COLO829 (cell line): ENCODE measurements around the gene UBR3.

Experiments used
- DNase-seq: peaks from one replicate; pipeline ENCODE4 v3.0.0; 2012; ENCODE audit warnings: low spot score

UBR3 gene

DNA sequence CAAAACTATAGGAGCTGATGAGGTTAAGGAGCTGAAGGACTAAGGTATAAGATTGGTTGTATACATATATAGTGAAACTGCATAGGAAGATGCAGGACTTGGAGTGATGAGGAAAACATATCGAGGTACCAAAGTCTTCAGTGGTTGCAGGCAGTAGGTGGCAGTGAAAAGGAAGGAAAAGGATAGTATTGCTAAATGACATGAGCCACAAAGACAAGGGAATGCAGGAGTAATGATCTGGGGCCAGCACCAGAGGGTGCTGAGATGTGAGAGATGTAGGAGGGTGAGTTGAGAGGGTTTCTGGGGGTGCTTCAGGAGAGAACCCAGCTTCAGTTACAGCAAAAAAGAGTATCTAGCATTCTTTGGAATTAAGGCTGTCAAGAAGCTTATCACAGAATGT lies 178.4 kb downstream of the UBR3 start:
- DNase-seq: no peak

DNA sequence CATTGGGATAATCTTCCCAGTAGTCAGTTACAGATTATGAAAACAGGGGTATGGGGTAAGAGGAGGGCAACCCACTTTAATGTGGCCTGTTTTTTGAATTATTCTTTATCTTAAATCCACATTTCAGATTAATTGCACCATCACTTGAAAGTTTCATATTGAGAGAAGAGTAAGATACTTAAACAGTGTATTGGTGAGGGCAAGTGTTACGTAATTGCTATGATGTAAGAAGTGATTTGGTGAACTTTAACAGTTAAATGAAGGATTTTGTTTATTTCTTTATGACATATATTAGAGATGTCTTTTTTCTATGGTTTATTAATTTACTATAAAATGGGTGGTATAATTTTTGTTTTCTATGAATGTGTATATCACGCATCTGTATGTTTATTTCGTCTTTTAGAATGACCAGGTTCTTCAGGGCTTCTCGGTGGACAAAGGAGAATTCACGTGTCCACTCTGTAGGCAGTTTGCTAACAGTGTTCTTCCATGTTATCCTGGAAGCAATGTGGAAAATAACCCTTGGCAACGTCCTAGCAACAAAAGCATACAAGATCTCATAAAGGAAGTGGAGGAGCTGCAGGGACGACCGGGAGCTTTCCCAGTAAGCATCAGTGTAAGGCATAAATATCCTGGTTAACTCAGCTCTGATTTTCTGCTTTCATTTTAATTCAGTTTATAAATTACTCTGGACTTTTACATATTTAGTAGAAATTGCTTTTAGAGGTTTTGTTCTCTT lies 179.5 kb downstream of the UBR3 start:
- DNase-seq: no peak

DNA sequence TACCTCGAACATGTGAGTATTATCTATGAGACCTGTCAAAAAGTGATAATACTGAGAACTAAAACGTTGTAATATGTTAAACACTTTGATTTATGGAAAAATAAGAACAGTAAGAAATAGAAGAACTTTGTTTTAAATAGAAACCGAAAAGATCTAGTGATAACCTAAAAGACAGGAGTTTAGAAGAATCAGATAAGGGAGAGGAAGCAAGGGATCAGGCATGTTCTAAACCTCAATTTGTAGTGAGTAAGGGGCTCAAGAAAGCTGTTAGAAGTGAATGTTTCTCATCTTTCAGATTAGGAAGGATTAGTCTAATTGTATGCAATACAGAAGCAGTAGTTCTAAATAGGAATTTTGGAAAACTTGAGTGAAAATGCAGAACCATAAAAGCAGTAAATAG lies 182.0 kb downstream of the UBR3 start:
- DNase-seq: no peak

DNA sequence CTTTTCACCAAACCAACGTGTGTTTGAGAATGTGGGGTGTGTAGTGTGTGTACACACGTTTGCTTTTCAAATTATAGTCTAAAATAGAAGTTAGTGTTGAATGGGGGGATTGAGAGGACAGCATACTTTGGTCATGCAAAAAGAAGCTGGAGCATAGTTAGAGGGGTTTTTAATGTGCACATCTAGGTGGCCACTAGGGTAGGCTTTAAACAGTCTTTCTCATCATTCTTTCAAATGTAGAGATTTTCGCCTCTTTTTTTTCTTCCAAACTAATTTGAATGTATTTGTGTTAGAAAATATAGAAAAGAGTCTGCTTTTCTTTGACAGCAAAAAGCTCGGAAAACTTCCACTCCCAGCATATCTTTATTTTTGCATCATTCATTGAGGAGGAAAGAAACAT lies 185.5 kb downstream of the UBR3 start:
- DNase-seq: no peak

DNA sequence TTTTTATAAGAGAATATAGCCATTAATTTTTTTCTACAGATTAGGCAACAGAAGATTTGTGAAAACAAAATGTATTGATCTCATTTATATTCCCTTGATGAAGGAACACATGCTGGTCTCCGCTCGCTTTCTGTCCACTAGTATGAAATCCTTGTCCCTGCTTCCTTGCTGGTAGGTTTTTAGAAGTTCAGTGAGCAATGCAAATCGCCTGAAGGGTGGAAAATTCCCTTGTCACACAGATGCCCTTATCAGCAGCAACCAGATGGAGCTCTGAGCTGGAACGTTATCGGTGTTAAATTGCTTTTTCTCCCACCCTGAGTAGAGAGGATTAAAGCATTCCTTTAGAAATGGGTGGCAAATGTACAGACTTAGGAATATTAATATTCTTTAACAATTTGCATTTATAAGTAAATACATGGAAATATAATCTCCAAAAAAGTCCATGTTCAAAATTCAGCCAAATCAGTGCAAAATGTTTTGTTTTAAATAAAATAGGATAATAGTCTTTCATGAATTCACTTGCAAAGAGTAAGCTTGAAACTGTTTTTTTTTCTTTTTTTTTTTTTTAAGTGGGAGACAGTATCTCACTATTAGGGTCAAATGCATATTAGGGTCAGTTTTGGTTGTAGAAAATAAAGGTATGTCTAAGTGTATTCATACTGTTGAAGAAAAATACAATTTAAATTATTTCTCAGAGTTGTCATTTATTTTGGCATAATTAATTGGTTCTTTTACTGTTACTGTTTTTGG lies 186.7 kb downstream of the UBR3 start:
- no peak for DNase-seq

DNA sequence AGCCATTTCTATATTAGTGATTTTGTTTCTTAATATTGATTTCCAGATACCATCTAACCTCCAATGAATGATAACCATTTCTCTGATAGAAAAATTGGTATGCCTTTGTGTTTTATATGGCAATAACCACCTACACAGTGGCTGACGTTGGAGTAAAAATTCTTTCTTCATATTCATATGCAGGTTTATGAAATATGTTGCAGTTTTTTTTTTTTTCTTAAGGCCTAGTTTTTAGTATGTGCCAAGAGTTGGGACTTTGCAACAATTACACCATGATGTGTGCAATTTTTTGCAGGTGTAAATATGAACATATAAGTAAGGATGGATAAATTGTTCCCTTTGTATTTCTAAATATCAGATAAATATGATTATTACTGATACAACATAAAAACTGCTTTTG lies 187.5 kb downstream of the UBR3 start:
- no peak for DNase-seq

DNA sequence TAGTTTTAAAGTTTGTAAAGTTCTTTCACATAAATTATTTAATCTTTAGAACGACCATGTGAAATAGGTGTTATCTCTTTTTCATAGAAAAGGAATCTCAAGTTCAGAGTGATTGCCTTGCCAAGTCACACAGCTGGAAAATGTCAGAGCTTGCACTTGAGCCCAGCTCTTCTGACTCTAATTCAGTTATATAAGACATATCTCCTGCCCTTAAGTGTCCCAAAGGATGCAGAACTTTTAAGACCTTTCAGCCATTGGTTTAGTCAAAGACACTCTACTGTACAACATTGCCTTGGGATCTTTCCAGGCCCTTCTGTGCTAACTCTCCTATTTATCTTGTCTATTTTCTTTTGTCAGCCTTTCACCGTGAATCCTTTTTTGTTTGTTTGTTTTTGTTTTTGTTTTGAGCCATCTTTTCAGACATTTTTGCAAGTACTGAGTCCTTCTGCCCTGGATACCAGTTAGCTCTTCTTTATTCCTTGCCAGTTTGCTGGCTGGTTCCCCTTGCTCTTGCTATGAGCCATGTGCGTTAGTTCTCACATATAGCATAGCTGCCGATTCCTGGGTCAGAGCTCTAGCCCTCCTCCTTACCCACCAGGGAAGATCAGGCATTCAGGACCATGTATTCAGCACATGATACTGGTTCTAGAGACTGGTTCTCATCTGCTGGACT lies 190.7 kb downstream of the UBR3 start:
- DNase-seq: no peak

DNA sequence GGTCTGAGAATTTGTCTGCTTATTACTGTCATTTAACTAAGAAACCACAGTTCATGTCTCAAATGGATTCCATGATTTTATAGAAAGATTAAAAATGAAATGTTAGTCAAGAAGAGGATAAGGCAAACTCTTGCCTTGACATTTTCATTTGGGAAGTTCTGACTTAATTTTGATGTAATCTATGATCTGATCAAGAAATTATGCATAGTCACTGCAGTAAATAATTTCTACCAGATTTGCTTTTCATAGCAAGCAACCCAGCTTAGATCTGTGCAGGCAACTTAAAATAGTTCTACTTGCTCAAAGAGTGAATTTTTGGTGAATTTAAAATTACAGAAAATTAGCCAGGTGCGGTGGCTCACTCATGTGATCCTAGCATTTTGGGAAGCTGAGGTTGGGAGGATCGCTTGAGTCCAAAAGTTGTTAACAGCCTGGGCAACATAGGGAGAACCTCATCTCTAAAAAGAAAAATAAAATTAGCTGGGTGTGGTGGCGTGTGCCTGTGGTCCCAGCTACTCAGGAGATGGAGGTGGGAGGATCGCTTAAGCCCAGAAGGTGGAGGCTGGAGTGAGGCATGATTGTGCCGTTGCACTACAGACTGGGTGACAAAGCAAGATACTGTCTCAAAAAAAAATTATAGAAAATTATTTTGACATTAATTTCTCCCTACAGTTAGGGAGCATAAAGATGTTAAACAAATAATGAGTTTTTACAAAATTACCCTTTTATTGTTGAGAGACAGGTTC lies 192.0 kb downstream of the UBR3 start:
- DNase-seq: no peak

DNA sequence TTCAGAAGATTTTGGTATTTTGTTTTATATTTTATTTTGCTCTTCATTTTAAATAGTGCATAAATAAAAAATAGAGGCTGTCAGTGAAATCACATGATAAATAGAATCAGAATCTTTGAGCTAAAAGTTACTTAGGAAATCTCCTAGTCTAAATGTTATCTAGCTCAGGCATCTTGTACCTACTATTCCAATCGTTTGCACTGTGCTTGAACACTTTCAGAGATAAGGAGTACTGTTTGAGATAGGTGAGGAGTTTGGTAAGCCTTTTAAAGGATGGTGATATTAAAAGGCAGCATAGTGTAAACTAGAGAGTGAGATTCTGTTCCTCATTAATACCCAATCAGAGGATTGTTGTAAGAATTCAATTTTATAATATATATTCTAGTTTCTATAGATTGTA lies 193.5 kb downstream of the UBR3 start:
- no peak for DNase-seq

DNA sequence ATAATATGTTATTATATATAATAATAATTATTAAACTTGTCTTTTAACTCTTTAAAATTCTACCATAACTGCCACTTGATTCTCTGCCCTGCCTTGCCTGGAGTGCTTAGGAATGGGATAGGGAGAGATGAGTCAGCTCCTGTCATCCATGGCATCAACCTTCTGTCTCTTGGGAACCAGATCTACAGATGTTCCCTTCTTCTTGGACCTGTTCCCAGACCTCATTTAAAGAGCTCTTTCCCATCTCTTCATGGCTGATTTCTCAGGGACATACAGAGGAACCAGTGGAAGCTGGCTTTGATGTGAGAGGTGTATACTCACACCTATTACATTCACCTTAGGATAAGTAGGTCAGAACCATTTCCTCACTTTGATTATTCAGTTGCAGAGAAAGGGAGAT lies 195.4 kb downstream of the UBR3 start:
- DNase-seq: peak; percentile 50

DNA sequence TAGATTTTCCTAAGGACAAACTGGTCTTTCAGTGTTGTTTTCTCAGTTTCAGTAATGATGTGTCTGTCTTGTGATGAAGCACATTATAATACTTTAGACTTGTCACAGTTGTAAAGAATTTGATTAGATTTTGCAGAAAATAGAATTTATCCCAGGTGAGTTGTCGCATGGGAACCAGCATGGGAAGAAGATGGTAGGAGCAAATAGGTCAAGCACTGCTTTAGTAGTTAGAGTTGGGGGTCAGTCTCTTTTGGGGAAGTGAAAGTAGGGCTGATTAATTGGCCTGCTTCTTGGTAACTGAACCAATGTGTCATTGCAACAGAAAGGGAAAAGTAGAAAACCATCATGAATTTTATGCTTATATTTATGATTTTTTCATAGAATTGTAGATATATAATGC lies 197.5 kb downstream of the UBR3 start:
- no peak for DNase-seq

DNA sequence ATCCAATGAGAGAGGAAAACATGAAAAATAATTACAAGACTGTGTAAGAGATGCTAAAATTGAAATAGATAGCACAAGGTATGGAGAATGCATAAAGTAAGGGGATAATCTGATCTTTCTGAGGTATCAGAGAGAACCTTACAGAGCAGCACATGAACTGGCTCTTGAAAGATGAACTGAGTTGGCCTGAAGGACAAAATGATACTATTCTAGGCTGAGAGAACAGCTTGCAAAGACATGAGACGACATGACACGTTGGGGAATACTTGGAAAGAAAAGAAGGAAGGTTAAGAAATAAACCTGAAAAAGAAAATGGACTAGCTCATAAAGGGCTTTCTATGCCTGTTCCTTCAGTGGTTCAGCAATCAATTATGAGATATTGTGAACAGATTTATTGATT lies 198.0 kb downstream of the UBR3 start:
- no peak for DNase-seq

DNA sequence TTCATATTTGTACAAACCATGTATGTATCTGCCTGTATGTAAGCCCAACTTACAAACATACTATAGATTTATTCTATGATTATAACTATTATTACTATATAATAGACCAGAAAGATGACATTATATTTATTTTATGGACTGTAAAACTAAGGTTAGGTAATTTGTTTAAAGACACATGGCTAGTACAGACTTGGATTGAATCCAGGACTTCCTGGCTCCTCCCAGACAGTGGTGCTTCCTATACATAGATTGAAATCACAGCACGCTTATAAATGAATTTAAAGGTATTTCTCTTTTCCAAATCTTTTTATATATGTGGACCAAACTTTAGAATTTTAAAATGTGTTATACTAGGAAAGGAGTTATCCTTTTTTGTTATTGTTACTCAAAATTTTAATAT lies 199.1 kb downstream of the UBR3 start:
- no peak for DNase-seq

DNA sequence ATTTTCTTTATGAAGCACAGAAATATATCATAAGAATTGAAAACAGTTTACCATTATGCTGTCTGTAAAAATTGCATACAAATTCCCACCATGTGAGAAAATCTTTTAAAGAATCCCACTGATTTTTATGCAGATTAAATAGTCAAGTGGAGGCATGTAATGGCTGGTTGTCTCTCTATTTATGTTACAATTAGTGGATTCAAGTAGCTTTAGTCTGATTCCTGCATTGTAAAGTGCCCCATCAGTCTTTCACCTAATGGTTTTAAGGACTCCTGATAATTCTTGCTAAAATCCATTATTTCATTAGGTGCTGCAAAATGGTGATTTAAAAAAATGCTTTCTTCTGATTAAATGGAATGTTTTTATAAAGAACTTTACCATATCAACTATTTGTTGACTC lies 202.3 kb downstream of the UBR3 start:
- DNase-seq: no peak

DNA sequence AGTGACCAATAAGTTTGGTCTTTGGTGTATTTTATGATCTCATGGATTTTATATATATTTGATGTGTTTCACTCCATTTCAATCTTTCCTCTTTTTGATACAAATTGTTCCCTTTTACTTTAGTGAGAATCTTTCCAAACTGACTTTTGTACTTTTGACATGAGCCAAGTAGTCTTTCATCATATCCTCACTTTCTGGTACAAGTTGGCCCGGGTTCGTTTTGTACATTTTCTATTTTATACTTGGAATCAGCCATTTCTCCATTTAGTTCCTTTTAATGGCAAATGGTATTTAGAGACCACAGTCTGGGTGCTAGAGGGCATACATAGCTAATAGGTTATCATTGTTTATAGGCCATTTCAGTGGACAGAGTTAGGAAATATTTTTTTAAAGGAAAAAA lies 202.8 kb downstream of the UBR3 start:
- no peak for DNase-seq

DNA sequence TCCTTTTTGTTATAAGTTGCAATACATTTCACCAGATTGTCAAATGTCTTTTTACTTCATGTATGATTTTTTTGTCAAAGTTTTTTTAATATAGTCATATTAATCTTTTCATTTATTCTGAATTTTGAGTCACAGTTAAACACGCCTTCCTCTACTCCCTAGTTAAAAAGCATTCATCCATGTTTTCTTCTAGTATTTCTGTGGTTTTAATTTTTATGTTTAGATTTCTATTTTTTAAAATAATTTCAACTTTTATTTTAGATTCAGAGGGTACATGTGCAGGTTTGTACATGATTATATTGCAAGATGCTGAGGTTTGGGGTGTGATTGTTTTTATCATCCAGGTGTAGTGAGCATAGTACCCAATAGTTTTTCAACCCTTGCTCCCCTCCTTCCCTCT lies 204.0 kb downstream of the UBR3 start:
- no peak for DNase-seq

DNA sequence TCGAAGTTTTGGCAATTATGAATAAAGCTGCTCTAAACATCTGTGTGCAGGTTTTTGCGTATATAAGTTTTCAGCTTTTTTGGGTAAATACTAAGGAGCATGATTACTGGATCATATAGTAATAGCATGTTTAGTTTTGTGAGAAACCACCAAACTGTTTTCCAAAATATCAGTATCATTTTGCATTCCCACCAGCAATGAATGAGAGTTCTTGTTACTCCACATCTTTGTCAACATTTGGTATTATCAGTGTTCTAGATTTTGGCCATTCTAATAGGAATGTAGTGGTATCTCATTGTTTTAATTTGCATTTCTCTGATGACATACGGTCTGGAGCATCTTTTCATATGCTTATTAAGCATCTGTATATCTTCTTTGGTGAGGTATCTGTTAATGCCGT lies 207.3 kb downstream of the UBR3 start:
- no peak for DNase-seq

DNA sequence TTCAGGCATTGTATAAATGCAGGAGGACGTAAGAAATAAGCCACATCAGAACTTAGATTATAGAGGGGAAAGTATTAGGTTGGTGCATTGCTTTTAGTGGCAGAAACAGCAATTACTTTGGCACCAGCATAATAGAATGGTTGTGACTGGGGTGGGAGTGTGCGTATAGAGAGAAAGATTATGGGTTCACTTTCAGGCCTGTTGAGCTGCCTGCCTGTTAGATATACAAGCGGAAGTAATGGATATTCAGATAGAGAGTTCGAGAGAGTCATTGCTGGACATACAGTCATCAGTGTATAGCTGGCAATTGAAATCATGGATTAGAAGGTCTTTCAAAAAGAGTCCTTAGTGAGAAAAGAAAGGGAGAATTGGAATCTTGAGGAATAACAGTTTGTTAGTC lies 211.5 kb downstream of the UBR3 start:
- no peak for DNase-seq

DNA sequence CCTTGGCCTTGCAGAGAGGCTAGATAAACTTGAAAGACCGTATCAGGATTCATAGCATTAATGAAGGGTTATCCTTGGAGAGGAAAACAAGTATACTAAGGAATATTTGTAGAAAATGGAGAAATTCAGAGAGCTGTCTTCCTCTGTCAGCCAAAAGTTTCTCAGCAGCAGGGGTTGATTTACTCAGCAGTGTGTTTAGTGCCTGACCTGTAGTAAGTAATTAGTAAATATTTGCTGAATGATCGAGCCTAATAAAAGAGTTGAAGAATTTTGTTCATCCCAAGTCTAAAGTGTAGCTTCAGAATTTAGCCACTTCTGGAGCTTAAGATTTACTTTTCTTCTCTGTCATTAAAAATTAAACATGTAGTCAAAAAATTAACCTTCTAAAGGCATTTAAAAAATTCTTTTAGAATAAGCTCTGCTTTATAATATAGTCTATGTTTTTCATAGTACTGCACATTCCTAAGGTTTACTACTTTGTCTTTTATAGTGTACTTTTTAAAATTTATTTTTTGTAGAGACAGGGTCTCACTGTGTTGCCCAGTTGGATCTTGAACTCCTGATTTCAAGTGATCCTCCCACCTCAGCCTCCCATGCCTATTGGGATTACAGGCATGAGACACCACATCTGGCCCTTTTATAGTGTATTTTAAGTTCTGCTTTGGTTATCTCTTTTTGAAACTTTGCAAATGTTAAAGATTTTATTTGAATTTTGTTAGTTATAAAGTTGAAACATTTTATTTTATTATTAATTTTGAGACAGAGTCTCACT lies 212.3 kb downstream of the UBR3 start:
- no peak for DNase-seq

DNA sequence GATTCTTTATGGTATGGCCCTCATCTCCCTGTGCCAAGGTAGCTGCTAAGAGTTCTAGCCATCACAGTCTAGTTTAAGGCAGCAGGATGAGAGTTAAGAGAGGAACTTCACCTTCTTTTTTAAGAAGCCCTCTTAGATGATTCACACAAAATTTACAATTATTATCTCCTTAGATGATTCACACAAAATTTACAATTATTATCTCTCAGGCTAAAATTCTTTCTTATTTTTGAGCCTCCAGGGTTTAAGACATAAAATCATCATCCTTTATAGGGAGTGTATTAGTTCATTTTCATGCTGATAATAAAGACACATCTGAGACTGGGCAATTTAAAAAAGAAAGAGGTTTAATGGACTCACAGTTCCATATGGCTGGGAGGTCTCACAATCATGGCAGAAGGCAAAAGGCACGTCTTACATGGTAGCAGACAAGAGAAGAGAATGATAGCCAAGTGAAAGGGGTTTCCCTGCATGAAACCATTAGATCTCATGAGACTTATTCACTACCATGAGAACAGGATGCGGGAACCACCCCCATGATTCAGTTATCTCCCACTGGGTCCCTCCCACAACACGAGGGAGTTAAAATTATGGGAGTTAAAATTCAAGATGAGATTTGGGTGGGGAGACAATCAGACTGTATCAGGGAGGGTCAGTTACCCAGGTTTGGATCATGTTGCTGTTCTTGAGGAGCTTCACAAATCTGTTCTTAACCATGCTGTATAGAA lies 217.7 kb downstream of the UBR3 start:
- no peak for DNase-seq
